Cardiac muscle cell (in vitro differentiated cells and primary cell): ENCODE data around the gene NMNAT3. TPM values are rescaled to one million over a fixed set of nuclear protein-coding genes. Genes with fewer than 3 reads are reported as not detected.

Experiments
- DNase-seq, 2 donors: peaks; one replicate each; pipeline versions ENCODE4 v3.0.0 to v3.0.0-alpha.2; 2010 to 2017; ENCODE audit warnings: low read depth in 1 of 2, low spot score in 1 of 2
- H3K27ac ChIP-seq: fragments of 200-600 bp; sonication (generic); 2 replicates; pipeline ENCODE4 v1.5.1; 2016
- H3K27me3 ChIP-seq: fragments of 200-600 bp; sonication (generic); 2 replicates; pipeline ENCODE4 v1.6.0; 2016; ENCODE audit warnings: control low read depth
- H3K36me3 ChIP-seq: fragments of 200-600 bp; sonication (generic); 2 replicates; pipeline ENCODE4 v1.5.1; 2016; ENCODE audit warnings: control low read depth
- H3K4me1 ChIP-seq: fragments of 200-600 bp; sonication (generic); 2 replicates; pipeline ENCODE4 v1.8.1; 2017; ENCODE audit warnings: low read depth, mild to moderate bottlenecking, mixed run types
- H3K4me3 ChIP-seq: fragments of 200-600 bp; sonication (generic); 2 replicates; pipeline ENCODE4 v1.5.1; 2016; ENCODE audit warnings: mild to moderate bottlenecking
- H3K9me3 ChIP-seq: fragments of 200-600 bp; sonication (generic); 2 replicates; pipeline ENCODE4 v1.5.1; 2017; ENCODE audit warnings: low read depth, mild to moderate bottlenecking, control low read depth
- polyA plus RNA-seq: library from polyadenylated mRNA; unstranded; fragments of >200 nt; fragmentation: Nextera tagmentation; extraction: Ambion mirVana; gene quantifications from 2 replicates; pipeline ENCODE4 v1.2.1, GENCODE V29; 2016
- total RNA-seq: library from RNA; depleted of rRNA; stranded (reverse); fragments of >200 nt; gene quantifications from 2 replicates; pipeline ENCODE4 v1.2.3, GENCODE V29; 2016
- TF ChIP-seq, protein P1 (sequence below): IDR thresholded peaks from 2 replicates; pipeline ENCODE4 v1.5.1; 2012; ENCODE audit warnings: low read depth, mild to moderate bottlenecking, low read length

NMNAT3 gene
- total and polyA plus RNA-seq, 2 experiments from 2014 or later: 6.3 to 16.0 TPM

DNA sequence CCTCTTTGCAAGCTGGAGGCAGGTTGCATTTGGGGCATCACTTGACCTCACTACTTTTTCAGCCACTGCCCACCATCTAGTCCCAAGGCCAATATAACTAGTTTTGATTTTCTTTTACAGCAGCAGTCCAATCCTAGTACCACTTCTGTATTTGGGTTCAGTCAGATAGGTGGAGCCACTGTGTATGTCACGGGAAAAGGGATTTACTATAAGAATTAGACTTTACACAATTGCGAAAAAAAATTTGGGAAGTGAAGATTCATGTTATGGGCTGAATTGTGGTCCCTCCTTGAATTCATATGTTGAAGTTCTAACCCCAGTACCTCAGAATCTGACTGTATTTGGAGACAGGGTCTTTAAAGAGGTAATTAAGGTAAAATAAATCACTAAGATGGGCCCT lies 37.4 kb upstream of the NMNAT3 start:
- H3K36me3 ChIP-seq: no peaks in the 10 kb centered on the region
- no peaks in the 10 kb centered on the region for H3K27me3 ChIP-seq
- H3K4me1 ChIP-seq: peaks cover 7% of the 10 kb centered on the region
- no peak for DNase-seq
- no peak overlapping the region for H3K27ac ChIP-seq
- H3K4me3 ChIP-seq: no peak overlapping the region
- no peaks in the 10 kb centered on the region for H3K9me3 ChIP-seq
- TF ChIP-seq, protein P1, sequence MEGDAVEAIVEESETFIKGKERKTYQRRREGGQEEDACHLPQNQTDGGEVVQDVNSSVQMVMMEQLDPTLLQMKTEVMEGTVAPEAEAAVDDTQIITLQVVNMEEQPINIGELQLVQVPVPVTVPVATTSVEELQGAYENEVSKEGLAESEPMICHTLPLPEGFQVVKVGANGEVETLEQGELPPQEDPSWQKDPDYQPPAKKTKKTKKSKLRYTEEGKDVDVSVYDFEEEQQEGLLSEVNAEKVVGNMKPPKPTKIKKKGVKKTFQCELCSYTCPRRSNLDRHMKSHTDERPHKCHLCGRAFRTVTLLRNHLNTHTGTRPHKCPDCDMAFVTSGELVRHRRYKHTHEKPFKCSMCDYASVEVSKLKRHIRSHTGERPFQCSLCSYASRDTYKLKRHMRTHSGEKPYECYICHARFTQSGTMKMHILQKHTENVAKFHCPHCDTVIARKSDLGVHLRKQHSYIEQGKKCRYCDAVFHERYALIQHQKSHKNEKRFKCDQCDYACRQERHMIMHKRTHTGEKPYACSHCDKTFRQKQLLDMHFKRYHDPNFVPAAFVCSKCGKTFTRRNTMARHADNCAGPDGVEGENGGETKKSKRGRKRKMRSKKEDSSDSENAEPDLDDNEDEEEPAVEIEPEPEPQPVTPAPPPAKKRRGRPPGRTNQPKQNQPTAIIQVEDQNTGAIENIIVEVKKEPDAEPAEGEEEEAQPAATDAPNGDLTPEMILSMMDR: no peak

DNA sequence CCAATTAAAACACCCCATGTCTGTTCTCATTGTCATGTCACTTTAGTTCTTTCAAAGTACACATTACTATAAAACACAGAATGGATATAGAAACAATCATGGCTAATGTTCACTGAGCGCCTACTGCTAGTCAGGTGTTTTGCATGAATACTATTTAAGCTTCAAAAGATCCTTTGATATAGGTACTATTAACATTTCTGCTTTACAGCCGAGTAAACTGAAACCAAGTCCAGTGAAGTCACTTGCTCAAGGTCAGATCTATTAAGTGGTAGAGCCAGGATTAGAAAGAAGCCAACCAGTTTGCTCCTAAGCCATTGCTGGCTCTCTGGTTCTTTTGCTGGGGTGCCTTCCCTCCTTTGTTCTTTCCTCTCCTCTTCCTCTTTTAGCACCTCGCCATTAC lies 32.4 kb upstream of the NMNAT3 start:
- Histone ChIP-seq H3K27me3 (no peaks in the 10 kb centered on the region), H3K36me3 (no peaks in the 10 kb centered on the region), H3K4me3 (no peak overlapping the region), H3K9me3 (no peaks in the 10 kb centered on the region), H3K4me1 (no peaks in the 10 kb centered on the region), H3K27ac (no peak overlapping the region)
- no peak for DNase-seq
- TF ChIP-seq, protein P1: no peak

- Histone ChIP-seq H3K4me3 (no peak overlapping the region), H3K27me3 (no peaks in the 10 kb centered on the region), H3K36me3 (no peaks in the 10 kb centered on the region), H3K9me3 (no peaks in the 10 kb centered on the region), H3K4me1 (no peaks in the 10 kb centered on the region), H3K27ac (no peak overlapping the region)
- TF ChIP-seq, protein P1: no peak
- no peak for DNase-seq
Observed at GRCh38 chr3:139705631-139706030, 27.9 kb upstream of the NMNAT3 start.

DNA sequence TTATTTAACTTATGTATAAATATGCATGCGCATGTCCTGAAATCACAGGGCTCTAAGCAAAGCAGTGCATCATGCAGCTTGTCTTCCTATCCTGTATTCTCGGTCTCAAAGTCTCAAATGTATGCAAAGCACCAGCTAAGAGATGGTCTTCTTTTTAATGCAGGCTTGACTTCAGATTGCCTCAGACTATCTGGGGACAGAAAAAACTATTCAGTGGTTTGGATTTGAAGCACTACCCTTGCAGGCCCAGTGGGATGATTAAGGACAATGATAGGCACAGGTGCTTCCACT lies 18.5 kb upstream of the NMNAT3 start:
- no peak for DNase-seq
- no peak overlapping the region for H3K4me3 ChIP-seq
- no peaks in the 10 kb centered on the region for H3K36me3 ChIP-seq
- H3K27me3 ChIP-seq: no peaks in the 10 kb centered on the region
- TF ChIP-seq, protein P1: no peak
- H3K27ac ChIP-seq: no peak overlapping the region
- H3K9me3 ChIP-seq: no peaks in the 10 kb centered on the region
- H3K4me1 ChIP-seq: peaks cover 20% of the 10 kb centered on the region

DNA sequence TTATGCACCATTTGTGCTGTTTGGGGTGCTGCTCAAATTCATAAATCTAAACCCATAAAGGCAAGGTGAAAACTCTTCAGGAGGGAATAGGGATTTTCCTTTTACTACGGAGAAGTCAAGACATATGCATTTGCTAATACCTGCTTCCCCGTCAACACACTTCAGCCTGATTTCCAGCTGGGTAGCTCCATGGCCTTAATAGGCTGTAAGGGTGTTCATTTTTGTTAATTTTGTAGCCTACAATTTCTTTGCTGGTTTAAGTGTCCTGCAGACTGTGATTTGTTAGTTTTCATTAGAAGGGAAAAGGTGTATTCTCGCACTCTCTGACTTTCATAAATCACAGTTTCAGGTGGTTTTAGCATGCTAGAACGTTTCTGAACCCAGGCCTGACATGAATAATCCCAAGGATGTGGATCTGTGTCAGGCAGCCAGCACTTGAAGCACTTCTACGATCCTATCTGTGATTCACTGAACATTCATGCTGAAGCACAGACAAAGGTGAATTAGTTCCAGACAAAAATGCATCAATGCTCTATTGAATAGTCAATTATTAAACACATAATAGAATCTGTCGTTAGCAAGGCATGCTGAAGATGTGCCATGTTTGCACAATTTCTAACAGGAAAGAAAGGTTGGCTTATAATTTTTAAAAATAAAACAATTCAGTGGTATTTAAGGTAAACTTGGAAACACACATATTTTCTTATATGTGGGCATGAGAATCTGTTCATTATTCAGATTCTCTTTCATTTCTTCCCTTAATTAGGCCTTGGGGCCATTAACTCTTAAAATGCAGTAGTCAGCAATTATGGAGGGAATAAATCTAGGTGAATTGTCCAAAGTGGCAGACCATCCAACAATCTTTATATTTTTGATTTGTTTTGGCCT lies 17.9 kb upstream of the NMNAT3 start:
- TF ChIP-seq, protein P1: no peak
- Histone ChIP-seq H3K4me3 (no peak overlapping the region), H3K4me1 (peaks cover 25% of the 10 kb centered on the region), H3K9me3 (no peaks in the 10 kb centered on the region), H3K27ac (no peak overlapping the region), H3K27me3 (no peaks in the 10 kb centered on the region), H3K36me3 (no peaks in the 10 kb centered on the region)
- peak in 1 of 2 donors; percentile 30 for DNase-seq
